ENCODE measurements around the gene CACNA1C. TPM values are rescaled to one million over a fixed set of nuclear protein-coding genes. Genes with fewer than 3 reads are reported as not detected.
A peak's percentile ranks its signal among the peaks of the same experiment; 100 is the strongest.

Gene CACNA1C
- total and polyA plus RNA-seq, 10 of the 15 experiments (the other 5 are each of a cell fraction or from before 2014, with no cell fraction given) = under 0.01 to 0.15 (median 0.09) TPM; not detected in 5

GRCh38 chr12:2034633-2035430, 18.0 kb upstream of the CACNA1C start (continued):
- no peak for TF ChIP-seq MEF2A (IDR thresholded peaks at IDR 0.05; ENCODE audit: insufficient read depth, low read depth, low read length)
- 0 out of 2 replicates have a peak, but pooled peaks have one; percentile 50 for TF ChIP-seq ZSCAN29 (IDR thresholded peaks at IDR 0.05)
- no peak for TF ChIP-seq RBBP5 (conservative IDR thresholded peaks at IDR 0.05)
- peak; percentile 63; the same call in 1 of the 2 replicates for TF ChIP-seq BACH1 (IDR thresholded peaks at IDR 0.05; ENCODE audit: borderline replicate concordance)
- 0 out of 2 replicates have a peak, but pooled peaks have one; percentile 42 for TF ChIP-seq TCF3 (IDR thresholded peaks at IDR 0.05; ENCODE audit: borderline replicate concordance, insufficient read depth, low read depth, low read length)
- TF ChIP-seq CHD1 (IDR thresholded peaks at IDR 0.05; ENCODE audit: low read depth, low read length) = no peak
- no peak for TF ChIP-seq WRNIP1 (IDR thresholded peaks at IDR 0.05; ENCODE audit: borderline replicate concordance, low read depth, low read length)
- no peak for TF ChIP-seq SIX5 (IDR thresholded peaks at IDR 0.05; ENCODE audit: low read depth, low read length, severe bottlenecking)
- no peak for TF ChIP-seq TCF7 (IDR thresholded peaks at IDR 0.05; ENCODE audit: borderline replicate concordance)

GRCh38 chr12:2035431-2036055, 17.2 kb upstream of the CACNA1C start:
- 30% methylated on average over 15 of the region's 15 CpGs for WGBS (ENCODE audit: insufficient coverage, insufficient replicate concordance, low lambda C conversion rate, missing lambda C conversion rate)
- in situ Hi-C loops (cut with MboI) = no loop called here
- RAD21 ChIA-PET (ENCODE audit: unreplicated experiment) = interaction anchor here (0.7 to 1.5 kb wide), 2 partner anchors 95 kb away, joined by 4 to 6 read pairs; no protein-coding TSS in a partner anchor
- 0 out of 2 replicates have a peak, but pooled peaks cover 3% of the 10 kb centered on the region for H3K4me1 ChIP-seq (ENCODE audit: control insufficient read depth, insufficient read depth, low read length)
- H3K9ac ChIP-seq (ENCODE audit: control insufficient read depth, insufficient read depth, low read length) = no peak overlapping the region
- no TSS peak for BruUV-seq (replicated peaks)
- peak overlapping the region; percentile 86 for H3K4me2 ChIP-seq (ENCODE audit: control insufficient read depth, insufficient read depth)
- FAIRE-seq (no peak), ATAC-seq (no peak), DNase-seq (ENCODE audit: low read depth, low spot score) (no peak)
- H3K4me3 ChIP-seq = peak overlapping the region; percentile 34; the same call in 1 of the 2 replicates
- H3K79me2 ChIP-seq (ENCODE audit: control insufficient read depth, insufficient read depth, low read length) = no peaks in the 10 kb centered on the region
- H3K36me3 ChIP-seq (ENCODE audit: control insufficient read depth in 2 of 2, insufficient read depth in 2 of 2, low read length in 1 of 2) = no peaks in the 10 kb centered on the region
- H3K27me3 ChIP-seq (replicated peaks in 1 of 2; ENCODE audit: control insufficient read depth in 2 of 2, insufficient read depth in 2 of 2, low read length in 1 of 2) = peaks cover 3 to 6% of the 10 kb centered on the region in 2 experiments
- H3K9me3 ChIP-seq (replicated peaks; ENCODE audit: control insufficient read depth, insufficient read depth, low read length) = no peaks in the 10 kb centered on the region
- intact Hi-C loops (cut with micrococcal nuclease; ENCODE audit: unreplicated experiment) = loop anchor here (2.0 to 5.0 kb wide), 2 partner anchors 93 to 239 kb away; no protein-coding TSS in a partner anchor
- no peak overlapping the region for H2AFZ ChIP-seq (ENCODE audit: control insufficient read depth, low read depth, low read length)
- H3K27ac ChIP-seq (ENCODE audit: control insufficient read depth, insufficient read depth) = no peak overlapping the region
- TF ChIP-seq STAT1 (conservative IDR thresholded peaks at IDR 0.05) = no peak
- TF ChIP-seq SMAD1 (IDR thresholded peaks at IDR 0.05; ENCODE audit: low read depth, partially characterized antibody) = no peak
- TF ChIP-seq CREB1 (IDR thresholded peaks at IDR 0.05; ENCODE audit: low read depth) = no peak
- POLR2A ChIA-PET = interaction anchor here (1.1 kb wide), 1 partner anchor 96 kb away, joined by 4 read pairs; no protein-coding TSS in a partner anchor
- SMC1A ChIA-PET (ENCODE audit: uncharacterized antibody, unreplicated experiment) = interaction anchor here (1.2 to 5.4 kb wide), 3 partner anchors 83 to 240 kb away, joined by 3 to 27 read pairs (median 6); no protein-coding TSS in a partner anchor
- H4K20me1 ChIP-seq (ENCODE audit: control insufficient read depth, insufficient read depth) = no peaks in the 10 kb centered on the region
- CTCF ChIA-PET = interaction anchor here (0.6 to 2.0 kb wide), 6 partner anchors 8 to 253 kb away, joined by 3 to 9 read pairs (median 4); no protein-coding TSS in a partner anchor

All from GM12878 (cell line).